Neural cell (in vitro differentiated cells): ENCODE measurements around the gene GABRA6. TPM values are rescaled to one million over a fixed set of nuclear protein-coding genes. Genes with fewer than 3 reads are reported as not detected.

ENCODE experiments used
- H2AFZ ChIP-seq: fragments of 200-600, 300-800 bp; sonication (generic), shearing (Covaris generic); 2 replicates; pipeline ENCODE4 v1.6.0; 2014; ENCODE audit warnings: low read depth, mild to moderate bottlenecking, antibody characterized with exemption, low read length, moderate library complexity
- H3F3A ChIP-seq: fragments of 200-600 bp; shearing (Covaris generic); 2 replicates; pipeline ENCODE4 v1.6.1; 2016; ENCODE audit warnings: mild to moderate bottlenecking, moderate library complexity, mixed read lengths, antibody characterized with exemption, low read length; ENCODE audit not compliant: insufficient read depth, poor library complexity, severe bottlenecking
- H3K27ac ChIP-seq: fragments of 200-600, 300-800 bp; sonication (generic), shearing (Covaris generic); 2 replicates; pipeline ENCODE4 v1.5.1; 2014; ENCODE audit warnings: mild to moderate bottlenecking, low read length, moderate library complexity
- H3K27me3 ChIP-seq: fragments of 300-800, 200-600 bp; sonication (generic), shearing (Covaris generic); 2 replicates; pipeline ENCODE4 v1.6.0; 2014; ENCODE audit warnings: mild to moderate bottlenecking, low read depth, low read length, moderate library complexity; ENCODE audit not compliant: insufficient read depth
- H3K36me3 ChIP-seq: fragments of 300-800, 200-600 bp; sonication (generic), shearing (Covaris generic); 2 replicates; pipeline ENCODE4 v1.5.1; 2014; ENCODE audit warnings: mild to moderate bottlenecking, antibody characterized with exemption, low read length, moderate library complexity; ENCODE audit not compliant: insufficient read depth
- H3K4me2 ChIP-seq: fragments of 300-800, 200-600 bp; sonication (generic), shearing (Covaris generic); 2 replicates; pipeline ENCODE4 v1.6.0; 2014; ENCODE audit warnings: mild to moderate bottlenecking, low read length
- H3K4me3 ChIP-seq: fragments of 300-800, 200-600 bp; sonication (generic), shearing (Covaris generic); 2 replicates; pipeline ENCODE4 v1.5.1; 2014; ENCODE audit warnings: mild to moderate bottlenecking, low read length, moderate library complexity
- H3K79me2 ChIP-seq: fragments of 200-600 bp; shearing (Covaris generic); replicated peaks from 2 replicates; pipeline ENCODE4 v1.6.0; 2014; ENCODE audit warnings: mild to moderate bottlenecking, low read length, moderate library complexity; ENCODE audit not compliant: insufficient read depth
- H3K9ac ChIP-seq: fragments of 300-800, 200-600 bp; sonication (generic), shearing (Covaris generic); 2 replicates; pipeline ENCODE4 v1.6.1; 2016; ENCODE audit warnings: mild to moderate bottlenecking, low read length, mixed read lengths
- H3K9me2 ChIP-seq: fragments of 200-600 bp; shearing (Covaris generic); 2 replicates; pipeline ENCODE4 v1.6.1; 2016; ENCODE audit warnings: mild to moderate bottlenecking, low read length, mixed read lengths; ENCODE audit not compliant: insufficient read depth
- H3K9me3 ChIP-seq: fragments of 200-600, 300-800 bp; sonication (generic), shearing (Covaris generic); 2 replicates; pipeline ENCODE4 v1.6.1; 2016; ENCODE audit warnings: mild to moderate bottlenecking, mixed run types, low read length, moderate library complexity, mixed read lengths
- H4K20me1 ChIP-seq: fragments of 200-600 bp; shearing (Covaris generic); 2 replicates; pipeline ENCODE4 v1.6.1; 2016; ENCODE audit warnings: mild to moderate bottlenecking, mixed run types; ENCODE audit not compliant: insufficient read depth
- EP300 ChIP-seq: fragments of 450-650 bp; conservative IDR thresholded peaks from 2 replicates; pipeline ENCODE4 v1.6.1; 2014; ENCODE audit warnings: antibody characterized with exemption, mild to moderate bottlenecking, moderate library complexity; ENCODE audit not compliant: poor library complexity, severe bottlenecking
- EZH2 ChIP-seq: fragments of 200-600, 300-800 bp; shearing (Covaris generic), sonication (generic); IDR thresholded peaks from 2 replicates; pipeline ENCODE4 v1.6.1; 2014; ENCODE audit warnings: antibody characterized with exemption, low read length, borderline replicate concordance, mild to moderate bottlenecking; ENCODE audit not compliant: insufficient read depth, poor library complexity, severe bottlenecking
- MXI1 ChIP-seq: fragments of 450-650 bp; conservative IDR thresholded peaks from 2 replicates; pipeline ENCODE4 v1.6.1; 2014; ENCODE audit warnings: antibody characterized with exemption, mild to moderate bottlenecking; ENCODE audit not compliant: poor library complexity, severe bottlenecking
- POLR2AphosphoS5 ChIP-seq: IDR thresholded peaks from 2 replicates; pipeline ENCODE4 v1.6.1; 2012
- RAD21 ChIP-seq: fragments of 450-650 bp; conservative IDR thresholded peaks from 2 replicates; pipeline ENCODE4 v1.6.1; 2014; ENCODE audit warnings: antibody characterized with exemption, mild to moderate bottlenecking, moderate library complexity
- SMC3 ChIP-seq: fragments of 450-650 bp; conservative IDR thresholded peaks from 2 replicates; pipeline ENCODE4 v1.6.1; 2014; ENCODE audit warnings: antibody characterized with exemption, mild to moderate bottlenecking, moderate library complexity; ENCODE audit not compliant: poor library complexity
- TAF1 ChIP-seq: IDR thresholded peaks from 2 replicates; pipeline ENCODE4 v1.6.1; 2012; ENCODE audit warnings: low read depth
- polyA plus RNA-seq: library from polyadenylated mRNA; depleted of rRNA; stranded (reverse); fragments of >200 nt; gene quantifications from 2 replicates; pipeline ENCODE4 v1.2.3, GENCODE V29; 2014
- TF ChIP-seq, protein P1 (sequence below): IDR thresholded peaks from 2 replicates; pipeline ENCODE4 v1.6.1; 2012; ENCODE audit warnings: borderline replicate concordance
- TF ChIP-seq, protein P2 (sequence below): fragments of 450-650 bp; IDR thresholded peaks from 2 replicates; pipeline ENCODE4 v1.5.1; 2014; ENCODE audit warnings: antibody characterized with exemption, mild to moderate bottlenecking, moderate library complexity; ENCODE audit not compliant: poor library complexity, severe bottlenecking

GABRA6 gene
- polyA plus RNA-seq, 1 donor from 2014 or later, result 2.2 TPM

DNA sequence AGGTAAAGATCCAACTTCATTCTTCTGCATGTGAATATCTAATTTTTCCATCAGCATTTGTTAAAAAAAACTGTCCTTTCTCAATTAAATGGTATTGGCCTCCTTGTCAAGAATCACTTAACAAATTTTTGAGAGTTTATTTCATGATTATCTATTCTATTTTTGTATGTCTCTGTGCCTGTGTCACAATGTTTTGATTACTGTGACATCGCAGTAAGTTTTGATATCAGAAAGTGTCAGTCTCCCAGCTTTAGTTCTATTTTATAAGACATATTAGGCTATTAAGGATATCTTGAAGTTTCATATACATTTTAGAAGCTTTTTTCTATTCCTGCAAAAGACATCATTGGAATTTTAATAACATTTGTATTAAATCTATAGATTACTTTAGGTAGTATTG, 33.6 kb downstream of the GABRA6 start:
- TF ChIP-seq EP300 (peak; percentile 87), MXI1 (no peak), SMC3 (no peak), RAD21 (no peak), EZH2 (no peak), POLR2AphosphoS5 (peak; percentile 75), TAF1 (no peak)
- TF ChIP-seq, protein P1, sequence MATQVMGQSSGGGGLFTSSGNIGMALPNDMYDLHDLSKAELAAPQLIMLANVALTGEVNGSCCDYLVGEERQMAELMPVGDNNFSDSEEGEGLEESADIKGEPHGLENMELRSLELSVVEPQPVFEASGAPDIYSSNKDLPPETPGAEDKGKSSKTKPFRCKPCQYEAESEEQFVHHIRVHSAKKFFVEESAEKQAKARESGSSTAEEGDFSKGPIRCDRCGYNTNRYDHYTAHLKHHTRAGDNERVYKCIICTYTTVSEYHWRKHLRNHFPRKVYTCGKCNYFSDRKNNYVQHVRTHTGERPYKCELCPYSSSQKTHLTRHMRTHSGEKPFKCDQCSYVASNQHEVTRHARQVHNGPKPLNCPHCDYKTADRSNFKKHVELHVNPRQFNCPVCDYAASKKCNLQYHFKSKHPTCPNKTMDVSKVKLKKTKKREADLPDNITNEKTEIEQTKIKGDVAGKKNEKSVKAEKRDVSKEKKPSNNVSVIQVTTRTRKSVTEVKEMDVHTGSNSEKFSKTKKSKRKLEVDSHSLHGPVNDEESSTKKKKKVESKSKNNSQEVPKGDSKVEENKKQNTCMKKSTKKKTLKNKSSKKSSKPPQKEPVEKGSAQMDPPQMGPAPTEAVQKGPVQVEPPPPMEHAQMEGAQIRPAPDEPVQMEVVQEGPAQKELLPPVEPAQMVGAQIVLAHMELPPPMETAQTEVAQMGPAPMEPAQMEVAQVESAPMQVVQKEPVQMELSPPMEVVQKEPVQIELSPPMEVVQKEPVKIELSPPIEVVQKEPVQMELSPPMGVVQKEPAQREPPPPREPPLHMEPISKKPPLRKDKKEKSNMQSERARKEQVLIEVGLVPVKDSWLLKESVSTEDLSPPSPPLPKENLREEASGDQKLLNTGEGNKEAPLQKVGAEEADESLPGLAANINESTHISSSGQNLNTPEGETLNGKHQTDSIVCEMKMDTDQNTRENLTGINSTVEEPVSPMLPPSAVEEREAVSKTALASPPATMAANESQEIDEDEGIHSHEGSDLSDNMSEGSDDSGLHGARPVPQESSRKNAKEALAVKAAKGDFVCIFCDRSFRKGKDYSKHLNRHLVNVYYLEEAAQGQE, result no peak
- TF ChIP-seq, protein P2, sequence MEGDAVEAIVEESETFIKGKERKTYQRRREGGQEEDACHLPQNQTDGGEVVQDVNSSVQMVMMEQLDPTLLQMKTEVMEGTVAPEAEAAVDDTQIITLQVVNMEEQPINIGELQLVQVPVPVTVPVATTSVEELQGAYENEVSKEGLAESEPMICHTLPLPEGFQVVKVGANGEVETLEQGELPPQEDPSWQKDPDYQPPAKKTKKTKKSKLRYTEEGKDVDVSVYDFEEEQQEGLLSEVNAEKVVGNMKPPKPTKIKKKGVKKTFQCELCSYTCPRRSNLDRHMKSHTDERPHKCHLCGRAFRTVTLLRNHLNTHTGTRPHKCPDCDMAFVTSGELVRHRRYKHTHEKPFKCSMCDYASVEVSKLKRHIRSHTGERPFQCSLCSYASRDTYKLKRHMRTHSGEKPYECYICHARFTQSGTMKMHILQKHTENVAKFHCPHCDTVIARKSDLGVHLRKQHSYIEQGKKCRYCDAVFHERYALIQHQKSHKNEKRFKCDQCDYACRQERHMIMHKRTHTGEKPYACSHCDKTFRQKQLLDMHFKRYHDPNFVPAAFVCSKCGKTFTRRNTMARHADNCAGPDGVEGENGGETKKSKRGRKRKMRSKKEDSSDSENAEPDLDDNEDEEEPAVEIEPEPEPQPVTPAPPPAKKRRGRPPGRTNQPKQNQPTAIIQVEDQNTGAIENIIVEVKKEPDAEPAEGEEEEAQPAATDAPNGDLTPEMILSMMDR, result no peak
- no peak overlapping the region for H3K4me3 ChIP-seq
- no peaks in the 10 kb centered on the region for H3K9me2 ChIP-seq
- no peaks in the 10 kb centered on the region for H3K36me3 ChIP-seq
- no peak overlapping the region for H3K9ac ChIP-seq
- no peaks in the 10 kb centered on the region for H3K9me3 ChIP-seq
- no peaks in the 10 kb centered on the region for H3K79me2 ChIP-seq
- H4K20me1 ChIP-seq, result no peaks in the 10 kb centered on the region
- no peak overlapping the region for H3K27ac ChIP-seq
- no peak overlapping the region for H3K4me2 ChIP-seq
- no peaks in the 10 kb centered on the region for H3K27me3 ChIP-seq
- H2AFZ ChIP-seq, result no peak overlapping the region
- H3F3A ChIP-seq, result no peaks in the 10 kb centered on the region

DNA sequence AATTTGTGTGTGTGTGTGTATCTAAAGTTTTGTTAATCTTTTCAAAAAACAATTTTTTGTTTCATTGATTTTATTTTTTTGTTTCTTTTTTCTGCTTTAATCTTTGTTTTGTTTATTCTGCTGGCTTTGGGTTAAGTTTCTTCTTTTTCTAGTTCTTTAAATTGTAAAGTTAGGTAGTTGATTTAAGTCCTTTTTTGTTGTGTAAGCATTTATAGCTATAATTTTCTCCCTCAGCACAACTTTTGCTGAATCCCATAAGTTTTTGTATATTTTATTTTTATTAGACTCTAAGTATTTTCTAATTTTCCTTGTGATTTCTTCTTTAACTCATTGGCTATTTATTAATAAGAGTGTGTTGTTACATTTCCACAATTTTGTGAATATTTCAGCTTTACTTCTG, 34.9 kb downstream of the GABRA6 start:
- H2AFZ ChIP-seq, result no peak overlapping the region
- no peak overlapping the region for H3K9ac ChIP-seq
- no peak overlapping the region for H3K4me3 ChIP-seq
- H4K20me1 ChIP-seq, result no peaks in the 10 kb centered on the region
- no peaks in the 10 kb centered on the region for H3K9me2 ChIP-seq
- no peaks in the 10 kb centered on the region for H3K36me3 ChIP-seq
- no peaks in the 10 kb centered on the region for H3K79me2 ChIP-seq
- TF ChIP-seq MXI1 (no peak), TAF1 (no peak), EZH2 (no peak), EP300 (no peak), SMC3 (no peak), POLR2AphosphoS5 (no peak), RAD21 (no peak)
- TF ChIP-seq, protein P2, result no peak
- TF ChIP-seq, protein P1, result no peak
- H3K27ac ChIP-seq, result no peak overlapping the region
- no peaks in the 10 kb centered on the region for H3K27me3 ChIP-seq
- no peak overlapping the region for H3K4me2 ChIP-seq
- no peaks in the 10 kb centered on the region for H3F3A ChIP-seq
- no peaks in the 10 kb centered on the region for H3K9me3 ChIP-seq
